Sciatic nerve (tissue), 2 donors: ENCODE measurements around the gene TOX4. TPM values are rescaled to one million over a fixed set of nuclear protein-coding genes. Genes with fewer than 3 reads are reported as not detected.
"Not testable (repeated sequence)": the region's sequence is repeated elsewhere in the genome, so short reads cannot be mapped to it uniquely, and the experiment has no call there.

Experiments used
- ATAC-seq: fragments of 200-7000 bp; cut with Tn5 transposase; one replicate; pipeline ENCODE4 v1.9.1; 2020; ENCODE audit warnings: mild to moderate bottlenecking, moderate library complexity
- DNase-seq: peaks from one replicate; pipeline ENCODE4 v3.0.0-alpha.2; 2020; ENCODE audit warnings: low spot score
- intact Hi-C: fragments of 100-400 bp; cut with DNase I; formaldehyde crosslinking; loops from one replicate; pipeline ENCODE4 v1.14.2; 2022
- total RNA-seq: library from RNA; stranded (reverse); fragmentation: NEBNext Ultra II Directional; extraction: Animal tissue kit (Norgen Biotek cat#: 25700); gene quantifications from one replicate; pipeline ENCODE4 v1.2.1, GENCODE V29; 2021
- donor health status: DM: no; HTN: no; CAD: no.
- donor health status: DM: no; HTN: no; CAD: no.

TOX4 gene
- total RNA-seq, 1 donor from 2014 or later: 60.0 TPM

DNA sequence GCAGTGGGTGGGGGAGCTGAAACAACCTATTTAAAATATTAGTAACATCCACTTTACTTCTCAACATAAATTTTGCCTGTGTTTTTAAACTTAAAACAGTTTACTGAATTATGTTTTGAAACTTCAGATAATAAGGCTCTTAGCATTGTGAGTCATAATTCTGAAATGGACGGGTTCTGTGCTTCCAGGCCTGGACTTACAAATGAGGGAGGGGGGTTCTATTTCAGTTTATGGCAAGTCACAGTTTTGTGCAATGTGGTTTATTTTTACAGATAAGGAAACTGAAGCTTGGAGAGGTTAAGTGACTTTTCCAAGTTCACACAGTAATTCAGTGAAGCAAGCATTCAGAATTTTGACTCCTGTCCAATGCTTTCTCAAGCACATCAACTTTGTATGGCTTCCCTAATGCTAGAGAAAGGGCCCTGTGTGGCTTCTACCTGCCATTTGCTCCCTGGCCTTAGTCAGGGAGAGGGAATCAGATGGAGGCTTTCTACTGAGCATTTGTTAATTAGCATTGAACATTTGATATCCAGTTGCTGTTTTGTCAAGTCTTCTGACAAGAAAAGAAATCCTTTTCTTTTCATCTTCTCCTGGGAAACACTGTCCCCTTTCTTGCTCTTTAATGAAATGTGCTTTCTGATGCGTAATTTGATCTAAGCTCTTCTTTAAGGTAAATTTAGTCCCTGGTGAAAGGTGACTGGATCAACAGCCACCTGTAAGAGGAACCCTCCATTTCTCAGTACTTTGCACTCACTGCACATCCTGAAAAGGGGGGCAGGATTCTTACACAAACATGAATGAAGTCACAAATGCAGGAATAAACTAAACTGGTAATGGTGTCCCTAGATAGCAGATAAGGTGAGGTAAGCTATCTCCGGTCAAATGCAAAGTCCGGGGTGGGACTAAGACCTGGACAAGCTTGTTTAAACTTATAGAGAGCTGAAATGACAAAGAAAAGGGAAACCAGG lies 51.7 kb downstream of the TOX4 start:
- intact Hi-C loops: no loop called here
- no peak for ATAC-seq

DNA sequence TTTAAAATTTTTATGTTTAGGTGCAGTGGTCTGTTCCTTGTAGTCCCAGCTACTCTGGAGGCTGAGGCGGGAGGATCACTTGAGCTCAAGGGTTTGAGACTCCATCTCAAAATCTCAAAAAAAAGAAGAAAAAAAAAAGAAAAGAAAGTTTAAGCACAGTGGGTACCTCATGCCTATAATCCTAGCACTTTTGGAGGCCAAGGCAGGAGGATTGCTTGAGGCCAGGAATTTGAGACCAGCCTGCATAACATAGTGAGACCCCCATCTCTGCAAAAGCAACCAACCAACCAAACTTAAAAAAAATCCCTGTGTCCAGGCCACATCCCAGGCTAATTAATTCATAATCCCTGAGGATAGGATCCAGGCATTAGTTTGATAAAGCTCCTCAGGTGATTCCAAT lies 52.5 kb downstream of the TOX4 start:
- intact Hi-C loops: no loop called here
- DNase-seq: no peak
- no peak for ATAC-seq

More for the DNA sequence above, 51.7 kb downstream of the TOX4 start:
- DNase-seq: no peak

DNA sequence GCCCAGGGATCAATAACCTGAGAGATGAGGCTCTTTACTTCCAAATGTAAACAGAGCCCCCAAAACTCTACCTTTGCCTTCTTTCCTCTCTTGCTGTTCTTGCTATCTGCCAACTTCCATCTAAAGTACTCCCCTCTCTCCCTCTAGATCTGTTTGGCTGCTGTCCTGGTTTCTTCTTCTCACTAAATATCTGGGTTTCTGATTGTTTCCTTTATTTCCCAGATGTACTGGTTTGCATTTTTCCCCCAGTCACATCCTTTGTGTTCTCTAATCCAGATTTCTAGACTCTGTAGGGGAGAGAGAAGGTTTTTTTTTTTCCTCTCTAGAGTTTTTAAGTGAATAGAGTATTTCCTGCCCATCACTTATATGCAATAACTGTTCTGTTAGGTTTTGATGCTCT lies 56.3 kb downstream of the TOX4 start:
- ATAC-seq: no peak
- intact Hi-C loops: no loop called here
- no peak for DNase-seq

DNA sequence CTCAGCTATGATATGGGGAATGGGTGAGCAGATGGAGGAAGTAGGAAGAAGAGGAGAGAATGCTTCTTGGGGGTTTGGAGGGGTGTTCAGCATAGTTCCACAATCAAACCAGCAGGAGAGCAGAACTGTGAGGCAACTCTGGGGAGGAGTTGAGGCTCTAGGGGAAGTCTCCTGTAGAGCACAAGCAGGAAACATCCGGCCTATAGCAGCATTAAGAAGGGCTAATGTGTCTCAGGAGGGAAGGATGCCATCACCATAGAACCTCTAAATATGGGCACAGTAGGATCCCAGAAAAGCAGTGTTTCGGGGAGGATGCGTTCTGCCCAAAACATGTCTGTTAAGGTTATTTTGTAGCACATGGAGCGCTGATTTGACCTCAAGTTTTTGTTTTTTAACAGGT lies 57.6 kb downstream of the TOX4 start:
- ATAC-seq (no peak), DNase-seq (no peak)
- intact Hi-C loops: no loop called here

DNA sequence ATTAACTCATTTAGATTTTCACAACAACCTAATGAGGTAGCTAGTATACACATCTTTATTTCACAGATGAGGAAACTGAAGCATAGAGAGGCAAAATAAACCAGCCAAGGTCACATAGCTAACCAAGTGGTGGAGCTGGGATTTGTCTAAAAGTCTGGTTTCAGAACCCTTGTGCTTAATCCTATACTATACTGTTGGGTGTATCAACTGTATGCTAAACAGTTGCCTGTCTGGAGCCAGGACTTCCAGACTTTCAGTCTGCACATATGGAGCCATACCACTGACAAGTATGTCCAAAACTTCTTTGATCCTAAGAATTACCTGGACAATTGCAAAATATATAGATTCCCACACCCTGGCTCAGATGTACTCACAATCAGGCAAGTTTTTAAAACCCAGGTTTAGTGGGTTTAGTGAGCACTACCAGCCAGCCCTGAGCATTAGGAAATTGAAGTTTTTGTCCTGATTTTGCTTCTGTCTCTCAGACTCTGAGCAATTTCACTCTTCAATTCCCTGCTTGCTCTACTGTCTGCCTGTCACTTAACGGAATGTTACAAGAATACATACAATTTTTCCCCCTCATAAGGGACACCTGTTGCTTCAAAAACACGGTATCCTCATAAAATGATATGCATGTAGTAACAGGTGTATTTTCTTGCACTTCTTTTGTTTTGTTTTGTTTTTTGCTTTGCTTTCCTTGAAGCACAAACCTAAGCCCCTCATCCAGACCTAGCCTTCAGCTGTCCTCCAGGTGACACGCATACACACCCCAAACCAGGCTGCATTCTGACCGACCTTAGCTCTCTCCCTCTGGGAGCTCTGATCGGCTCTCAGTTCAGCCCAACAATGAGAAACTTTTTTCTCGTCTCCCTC lies 58.8 kb downstream of the TOX4 start:
- intact Hi-C loops: no loop called here
- DNase-seq (no peak), ATAC-seq (peak; percentile 49)

DNA sequence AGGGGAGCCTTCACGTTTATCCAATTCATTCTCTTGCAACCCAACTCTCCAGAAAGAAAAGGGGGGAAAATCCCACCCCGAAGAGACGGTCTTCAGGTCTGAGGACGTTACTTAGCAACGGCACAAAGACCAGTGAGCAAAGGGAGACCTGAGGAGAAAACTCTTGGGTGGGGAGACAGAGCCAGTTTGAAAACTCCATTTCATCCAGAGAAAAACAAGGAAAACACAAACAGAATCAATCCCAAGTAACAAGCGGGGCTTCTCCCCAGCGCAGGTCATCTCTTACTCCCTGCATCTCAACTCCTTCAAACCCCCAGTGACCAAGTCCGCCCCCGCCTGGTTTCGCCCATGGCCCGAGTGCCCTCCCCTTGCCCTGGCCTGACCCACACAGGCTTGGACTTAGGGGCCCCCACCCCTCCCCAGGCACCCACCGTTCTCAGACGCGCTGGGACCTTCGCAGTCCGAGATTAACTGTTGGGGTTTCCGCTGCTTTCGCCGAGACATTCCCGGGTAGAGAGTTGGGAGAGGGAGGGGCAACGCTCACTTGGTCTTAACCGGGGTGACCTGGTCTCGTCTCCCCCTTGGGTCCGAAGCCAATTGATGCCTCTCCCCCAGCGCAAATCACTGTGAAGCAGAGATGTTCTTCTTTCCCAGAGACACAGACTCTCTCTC lies 59.6 kb downstream of the TOX4 start:
- intact Hi-C loops: no loop called here
- DNase-seq: no peak
- peak; percentile 41 for ATAC-seq

DNA sequence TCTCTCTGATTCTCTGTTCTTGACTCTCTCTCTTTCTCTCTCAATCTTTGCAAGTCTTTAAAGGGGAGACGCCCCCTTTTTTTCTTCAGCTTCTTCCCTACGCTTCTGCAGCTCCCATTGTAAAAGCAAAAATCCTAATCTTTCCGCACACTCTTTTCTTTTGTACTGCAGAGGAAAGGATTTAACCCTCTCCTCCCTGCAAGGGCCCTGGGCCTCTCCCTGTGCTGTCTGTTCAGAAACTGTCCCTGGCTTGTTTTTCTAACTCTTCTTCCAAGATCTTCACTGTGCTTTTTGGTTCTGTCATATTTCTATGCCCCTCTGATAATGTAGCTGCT lies 60.1 kb downstream of the TOX4 start:
- ATAC-seq (no peak), DNase-seq (no peak)
- intact Hi-C loops: no loop called here

DNA sequence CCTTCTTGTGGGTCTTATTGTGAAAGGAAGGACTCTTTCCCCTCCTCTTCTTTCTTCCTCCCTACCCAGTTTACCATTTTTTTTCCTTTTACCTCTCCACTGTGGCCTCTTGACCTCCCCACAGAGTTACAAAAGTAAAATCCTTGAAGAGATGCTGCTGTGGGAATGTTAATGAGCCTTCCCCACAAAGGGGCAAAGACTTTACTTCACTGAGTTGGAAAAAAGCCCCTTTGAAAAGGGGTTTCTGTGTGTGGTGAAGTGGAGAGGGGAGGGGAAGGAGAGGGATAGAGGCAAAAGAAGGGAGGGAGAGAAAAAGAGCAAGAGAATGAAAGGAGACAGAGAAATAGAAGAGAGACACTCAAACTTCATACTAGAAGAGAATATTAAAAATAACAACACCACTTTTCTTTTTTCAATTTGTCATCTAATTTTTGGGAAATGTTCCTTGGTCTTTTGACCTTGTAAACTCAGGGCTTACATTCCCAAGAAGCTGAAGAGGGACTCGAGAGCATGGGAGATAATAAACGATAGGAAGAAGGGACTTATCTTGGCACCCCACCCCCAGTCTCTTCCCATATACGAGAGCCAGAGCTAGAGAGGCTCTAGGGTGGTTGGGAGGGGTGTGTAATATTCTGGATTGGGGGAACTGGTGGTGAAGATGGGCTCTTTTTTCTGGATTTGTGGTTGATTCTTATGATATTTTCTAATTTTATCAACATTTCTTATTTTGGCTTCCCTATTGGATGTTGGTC lies 62.4 kb downstream of the TOX4 start:
- no peak for ATAC-seq
- no peak for DNase-seq

DNA sequence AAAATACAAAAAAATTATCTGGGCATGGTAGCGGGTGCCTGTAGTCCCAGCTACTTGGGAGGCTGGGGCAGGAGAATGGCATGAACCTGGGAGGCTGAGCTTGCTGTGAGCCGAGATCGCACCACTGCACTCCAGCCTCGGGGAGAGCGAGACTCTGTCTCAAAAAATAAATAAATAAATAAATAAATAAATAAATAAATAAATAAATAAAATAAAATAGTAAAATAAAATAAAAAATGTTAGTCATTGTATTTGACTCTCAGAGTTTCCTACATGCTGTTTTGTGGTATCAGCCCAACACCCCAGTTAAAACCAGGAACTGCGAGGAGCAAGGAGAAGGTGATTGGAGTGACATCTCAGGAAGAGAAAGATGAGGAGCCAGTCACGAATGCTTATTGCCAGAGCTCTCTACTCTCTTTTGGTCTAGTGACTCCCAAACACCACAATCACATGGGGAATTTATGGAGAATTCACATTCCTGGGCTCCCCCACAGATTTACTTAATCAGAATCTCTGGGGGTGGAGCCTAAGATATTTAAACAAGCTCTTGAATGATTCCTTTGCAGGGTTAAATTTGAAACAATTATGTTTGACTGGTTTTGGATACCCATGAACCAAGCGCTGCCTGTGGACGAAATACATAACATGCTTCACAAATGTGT lies 64.5 kb downstream of the TOX4 start:
- DNase-seq (no peak), ATAC-seq (no peak)
- intact Hi-C loops: no loop called here

More for the DNA sequence above, 62.4 kb downstream of the TOX4 start:
- intact Hi-C loops: no loop called here

DNA sequence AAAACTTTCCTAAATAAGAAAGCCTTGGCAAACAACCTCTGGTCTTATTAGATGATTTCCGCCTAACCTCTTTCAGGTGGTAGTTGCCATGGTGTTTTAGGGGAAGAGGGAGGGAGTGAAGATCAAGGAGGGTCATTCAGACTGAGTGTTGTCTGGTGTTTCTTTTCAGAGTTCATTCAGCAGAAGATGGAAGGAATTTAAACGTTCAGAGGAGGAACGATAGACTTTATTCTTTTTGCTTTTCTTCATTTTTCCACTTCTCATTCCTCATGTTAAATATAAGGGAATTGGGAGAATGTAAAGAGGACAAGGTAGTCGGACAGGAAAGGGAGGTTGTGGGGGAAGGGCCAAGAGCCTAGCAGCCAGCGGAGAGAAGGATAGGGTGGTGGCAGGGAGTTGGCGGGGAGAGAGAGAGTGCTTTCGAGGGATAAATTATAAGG lies 66.5 kb downstream of the TOX4 start:
- DNase-seq (no peak), ATAC-seq (no peak)
- intact Hi-C loops: no loop called here

DNA sequence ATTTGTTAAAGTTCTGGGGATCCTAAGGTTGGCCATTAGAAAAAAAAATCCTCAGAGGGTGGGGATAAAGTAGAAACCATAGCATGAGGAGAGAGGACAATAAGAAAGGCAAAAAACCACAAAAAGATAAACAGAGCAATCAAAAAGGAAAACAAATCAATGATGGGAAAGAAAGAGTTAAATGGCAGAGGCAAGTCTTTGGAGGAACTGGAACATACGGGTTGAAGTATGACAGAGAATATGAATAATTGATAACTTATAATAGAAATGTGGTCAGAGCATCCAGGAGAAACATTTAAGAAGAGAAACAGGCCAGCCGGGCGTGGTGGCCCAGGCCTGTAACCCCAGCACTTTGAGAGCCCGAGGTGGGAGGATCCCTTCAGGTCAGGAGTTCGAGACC lies 67.0 kb downstream of the TOX4 start:
- intact Hi-C loops: no loop called here
- ATAC-seq: no peak

DNA sequence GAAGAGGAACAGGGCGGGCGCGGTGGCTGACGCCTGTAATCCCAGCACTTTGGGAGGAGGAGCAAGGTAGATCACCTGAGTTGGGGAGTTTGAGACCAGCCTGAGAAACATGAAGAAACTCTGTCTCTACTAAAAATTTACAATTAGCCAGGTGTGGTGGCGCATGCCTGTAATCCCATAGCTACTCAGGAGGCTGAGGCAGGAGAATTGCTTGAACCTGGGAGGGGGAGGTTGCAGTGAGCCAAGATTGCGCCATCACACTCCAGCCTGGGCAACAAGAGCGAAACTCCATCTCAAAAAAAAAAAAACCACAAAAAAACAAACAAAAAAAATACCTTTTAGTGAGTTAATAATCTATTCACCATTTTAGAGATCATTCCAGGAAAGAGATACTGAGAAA lies 67.6 kb downstream of the TOX4 start:
- DNase-seq, ATAC-seq, intact Hi-C loops: not testable (repeated sequence)

More for the DNA sequence above, 67.0 kb downstream of the TOX4 start:
- no peak for DNase-seq

Other genes starting within 250 kb of the TOX4 start
- gene HNRNPC, start 207.8 kb upstream of the TOX4 start, total RNA-seq: 395 TPM
- 0.45 TPM for gene RPGRIP1, start 197.1 kb upstream of the TOX4 start, total RNA-seq
- gene SUPT16H, start 93.2 kb upstream of the TOX4 start, total RNA-seq: 59.1 TPM
- 78.9 TPM for gene CHD8, start 21.1 kb upstream of the TOX4 start, total RNA-seq
- 41.0 TPM for gene RAB2B, start 236 bp upstream of the TOX4 start, total RNA-seq
- 43.3 TPM for gene METTL3, start 34.1 kb downstream of the TOX4 start, total RNA-seq
- gene SALL2, start 49.2 kb downstream of the TOX4 start, total RNA-seq: 16.3 TPM
- not detected for gene OR10G3, start 102.9 kb downstream of the TOX4 start, total RNA-seq
- gene OR10G2, start 157.7 kb downstream of the TOX4 start, total RNA-seq: not detected
- not detected for gene OR4E2, start 176.6 kb downstream of the TOX4 start, total RNA-seq
- not detected for gene OR4E1, start 196.6 kb downstream of the TOX4 start, total RNA-seq